Measurements from ENCODE around the gene ARHGDIA. TPM values are rescaled to one million over a fixed set of nuclear protein-coding genes. Genes with fewer than 3 reads are reported as not detected.

ARHGDIA gene
- total RNA-seq, 1 donor from 2014 or later = 43.3 TPM

- H3K9me3 ChIP-seq (ENCODE audit: control insufficient read depth in 3 of 3, low read length in 3 of 3) = no peaks in the 10 kb centered on the region
- H3K9ac ChIP-seq (ENCODE audit: low read depth in 1 of 3, low read length in 3 of 3) = no peak overlapping the region
- H3K4me3 ChIP-seq (ENCODE audit: low read length in 3 of 3) = no peak overlapping the region
- H3K27me3 ChIP-seq (ENCODE audit: control insufficient read depth in 3 of 3, insufficient read depth in 3 of 3, low read length in 3 of 3) = no peaks in the 10 kb centered on the region
- H3K4me1 ChIP-seq (ENCODE audit: control insufficient read depth in 3 of 3, insufficient read depth in 3 of 3, low read length in 3 of 3) = peaks cover 23 to 52% (median 24%) of the 10 kb centered on the region in 3 donors
- peaks cover 38 to 41% (median 39%) of the 10 kb centered on the region in 3 donors for H3K36me3 ChIP-seq (ENCODE audit: control insufficient read depth in 3 of 3, insufficient read depth in 3 of 3, low read length in 3 of 3)
- no peak overlapping the region for H3K27ac ChIP-seq (ENCODE audit: low read depth, low read length)
Measured at GRCh38 chr17:81912441-81913309, 41.5 kb upstream of the ARHGDIA start.

DNA sequence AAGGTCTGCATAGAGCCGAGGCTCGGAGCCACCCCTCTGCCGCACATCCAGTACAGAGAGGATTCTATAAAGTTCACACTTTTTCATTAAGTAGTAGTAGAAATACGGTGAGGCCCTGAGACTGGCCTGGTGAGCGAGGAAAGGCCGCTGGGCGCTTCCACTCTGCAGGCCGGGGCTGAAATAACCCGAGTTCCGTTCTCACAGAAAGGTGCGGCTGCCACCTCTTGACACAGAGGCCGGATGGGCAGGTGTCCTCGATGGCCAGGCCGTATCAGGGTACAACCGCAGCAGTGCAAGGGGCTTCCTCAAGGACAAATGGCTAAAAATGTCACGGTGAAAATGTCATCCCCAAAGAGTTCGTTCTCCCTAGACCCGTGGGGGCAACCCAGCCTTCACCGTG is 40.8 kb upstream of the ARHGDIA start:
- Histone ChIP-seq H3K27me3 (ENCODE audit: control insufficient read depth in 3 of 3, insufficient read depth in 3 of 3, low read length in 3 of 3) (no peaks in the 10 kb centered on the region), H3K36me3 (ENCODE audit: control insufficient read depth in 3 of 3, insufficient read depth in 3 of 3, low read length in 3 of 3) (peaks cover 39 to 41% (median 39%) of the 10 kb centered on the region in 3 donors), H3K9me3 (ENCODE audit: control insufficient read depth in 3 of 3, low read length in 3 of 3) (no peaks in the 10 kb centered on the region), H3K4me3 (ENCODE audit: low read length in 3 of 3) (peak overlapping the region in 1 of 3 donors; percentile 49), H3K4me1 (ENCODE audit: control insufficient read depth in 3 of 3, insufficient read depth in 3 of 3, low read length in 3 of 3) (peaks cover 22 to 54% (median 25%) of the 10 kb centered on the region in 3 donors), H3K9ac (ENCODE audit: low read depth in 1 of 3, low read length in 3 of 3) (peak overlapping the region in 1 of 3 donors; percentile 50), H3K27ac (ENCODE audit: low read depth, low read length) (peak overlapping the region; percentile 65)

DNA sequence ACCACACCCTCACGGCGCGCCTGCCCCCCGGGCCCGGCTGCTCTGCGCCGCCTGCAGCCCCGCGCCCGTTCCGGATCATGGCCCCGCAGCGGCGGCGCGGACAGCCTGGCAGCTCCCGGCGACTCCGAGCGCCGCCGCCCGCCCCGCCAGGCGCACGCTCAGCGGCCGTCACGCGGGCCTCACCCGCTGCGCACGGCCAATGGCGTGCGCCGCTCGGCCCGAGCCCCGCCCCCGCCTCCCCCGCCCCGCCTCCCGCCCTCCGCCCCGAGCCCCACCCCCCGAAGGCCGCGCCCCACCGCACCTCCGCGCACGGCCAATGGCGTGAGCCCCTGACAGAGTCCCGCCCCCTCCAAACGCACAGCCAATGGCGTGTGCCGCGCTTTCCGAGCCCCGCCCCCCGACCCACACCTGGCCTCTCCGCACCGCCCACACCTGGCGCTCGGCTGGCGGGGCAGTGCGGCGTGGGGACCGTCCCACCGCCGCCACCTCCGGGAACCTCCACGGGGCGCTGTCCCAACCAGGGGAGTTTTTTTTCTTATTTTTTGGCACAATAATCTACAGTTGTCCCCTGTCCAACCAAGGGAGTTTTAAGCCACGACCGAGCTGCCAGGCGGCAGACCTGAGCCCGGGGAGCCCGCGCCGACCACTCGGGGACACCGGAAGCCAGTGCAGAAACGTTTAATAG is 40.3 kb upstream of the ARHGDIA start, which contains the start of gene PCYT2:
Gene PCYT2, minus strand, starts transcription at position 123 of the 685 bp plus-strand sequence. Its CDS starts 44 bp downstream, at position 79.
- no peaks in the 10 kb centered on the region for H3K27me3 ChIP-seq (ENCODE audit: control insufficient read depth in 3 of 3, insufficient read depth in 3 of 3, low read length in 3 of 3)
- H3K4me3 ChIP-seq (ENCODE audit: low read length in 3 of 3) = peak within 1 kb of the TSS; percentile 67 to 84 (median 83)
- H3K36me3 ChIP-seq (ENCODE audit: control insufficient read depth in 3 of 3, insufficient read depth in 3 of 3, low read length in 3 of 3) = peaks cover 39 to 41% (median 41%) of the 10 kb centered on the region in 3 donors
- H3K4me1 ChIP-seq (ENCODE audit: control insufficient read depth in 3 of 3, insufficient read depth in 3 of 3, low read length in 3 of 3) = peaks cover 22 to 56% (median 25%) of the 10 kb centered on the region in 3 donors
- no peaks in the 10 kb centered on the region for H3K9me3 ChIP-seq (ENCODE audit: control insufficient read depth in 3 of 3, low read length in 3 of 3)
- peak within 1 kb of the TSS; percentile 65 to 83 (median 71) for H3K9ac ChIP-seq (ENCODE audit: low read depth in 1 of 3, low read length in 3 of 3)
- H3K27ac ChIP-seq (ENCODE audit: low read depth, low read length) = peak within 1 kb of the TSS; percentile 65

DNA sequence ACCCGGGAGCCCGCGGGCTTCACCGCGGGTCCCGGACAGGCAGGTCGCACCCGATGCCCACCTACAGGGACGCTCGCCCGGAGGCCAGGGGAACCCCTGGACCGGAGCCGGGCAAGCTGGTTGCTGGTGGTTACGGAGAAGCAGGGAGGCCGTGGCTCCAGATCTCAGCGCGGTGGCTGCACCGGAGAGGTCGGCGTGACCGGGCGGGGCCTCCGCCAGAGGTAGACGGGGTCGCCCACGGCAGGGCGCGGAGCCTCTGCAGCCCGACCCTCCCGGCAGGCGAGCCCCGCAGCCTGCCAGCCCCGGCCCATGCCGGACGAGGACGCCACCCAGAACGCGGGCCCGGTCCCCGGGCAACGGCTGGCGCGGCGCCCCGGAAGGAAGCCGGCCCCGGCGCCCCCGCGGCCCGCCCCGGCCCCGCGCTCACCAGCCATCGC is 39.7 kb upstream of the ARHGDIA start:
- Histone ChIP-seq H3K9me3 (ENCODE audit: control insufficient read depth in 3 of 3, low read length in 3 of 3) (no peaks in the 10 kb centered on the region), H3K9ac (ENCODE audit: low read depth in 1 of 3, low read length in 3 of 3) (peak overlapping the region; percentile 65 to 83 (median 71)), H3K36me3 (ENCODE audit: control insufficient read depth in 3 of 3, insufficient read depth in 3 of 3, low read length in 3 of 3) (peaks cover 38 to 45% (median 39%) of the 10 kb centered on the region in 3 donors), H3K27ac (ENCODE audit: low read depth, low read length) (no peak overlapping the region), H3K4me3 (ENCODE audit: low read length in 3 of 3) (peak overlapping the region; percentile 67 to 84 (median 83)), H3K4me1 (ENCODE audit: control insufficient read depth in 3 of 3, insufficient read depth in 3 of 3, low read length in 3 of 3) (peaks cover 22 to 53% (median 25%) of the 10 kb centered on the region in 3 donors), H3K27me3 (ENCODE audit: control insufficient read depth in 3 of 3, insufficient read depth in 3 of 3, low read length in 3 of 3) (no peaks in the 10 kb centered on the region)

GRCh38 chr17:81909966-81910839 is 39.1 kb upstream of the ARHGDIA start:
- no peaks in the 10 kb centered on the region for H3K9me3 ChIP-seq (ENCODE audit: control insufficient read depth in 3 of 3, low read length in 3 of 3)
- no peak overlapping the region for H3K27ac ChIP-seq (ENCODE audit: low read depth, low read length)
- H3K36me3 ChIP-seq (ENCODE audit: control insufficient read depth in 3 of 3, insufficient read depth in 3 of 3, low read length in 3 of 3) = peaks cover 31 to 40% (median 33%) of the 10 kb centered on the region in 3 donors
- no peaks in the 10 kb centered on the region for H3K27me3 ChIP-seq (ENCODE audit: control insufficient read depth in 3 of 3, insufficient read depth in 3 of 3, low read length in 3 of 3)
- H3K4me3 ChIP-seq (ENCODE audit: low read length in 3 of 3) = peak overlapping the region; percentile 67 to 84 (median 83)
- peak overlapping the region; percentile 65 to 83 (median 71) for H3K9ac ChIP-seq (ENCODE audit: low read depth in 1 of 3, low read length in 3 of 3)
- H3K4me1 ChIP-seq (ENCODE audit: control insufficient read depth in 3 of 3, insufficient read depth in 3 of 3, low read length in 3 of 3) = peaks cover 22 to 46% (median 25%) of the 10 kb centered on the region in 3 donors

DNA sequence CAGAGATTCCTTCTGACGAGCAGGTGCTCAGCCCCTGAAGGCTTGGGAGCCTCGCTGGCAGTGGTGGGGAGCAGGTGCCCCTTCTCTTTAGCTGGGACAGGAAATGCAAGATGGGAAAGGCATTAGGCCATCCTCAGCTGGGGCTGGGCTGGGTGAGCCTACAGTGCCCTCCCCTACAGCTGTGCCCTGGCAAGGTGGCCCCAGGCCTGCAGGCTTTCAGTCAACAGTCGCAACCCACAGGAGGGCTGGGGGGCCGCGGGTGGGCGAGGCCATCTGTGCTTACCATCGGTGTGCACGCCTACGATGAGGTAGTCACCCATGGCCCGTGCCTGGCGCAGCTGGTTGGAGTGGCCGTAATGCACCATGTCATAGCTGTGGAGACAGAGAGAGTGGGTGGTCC is 38.1 kb upstream of the ARHGDIA start:
- no peaks in the 10 kb centered on the region for H3K9me3 ChIP-seq (ENCODE audit: control insufficient read depth in 3 of 3, low read length in 3 of 3)
- H3K27me3 ChIP-seq (ENCODE audit: control insufficient read depth in 3 of 3, insufficient read depth in 3 of 3, low read length in 3 of 3) = no peaks in the 10 kb centered on the region
- H3K9ac ChIP-seq (ENCODE audit: low read depth in 1 of 3, low read length in 3 of 3) = peak overlapping the region in 1 of 3 donors; percentile 8
- peaks cover 22 to 44% (median 25%) of the 10 kb centered on the region in 3 donors for H3K4me1 ChIP-seq (ENCODE audit: control insufficient read depth in 3 of 3, insufficient read depth in 3 of 3, low read length in 3 of 3)
- peaks cover 21 to 40% (median 30%) of the 10 kb centered on the region in 3 donors for H3K36me3 ChIP-seq (ENCODE audit: control insufficient read depth in 3 of 3, insufficient read depth in 3 of 3, low read length in 3 of 3)
- H3K4me3 ChIP-seq (ENCODE audit: low read length in 3 of 3) = no peak overlapping the region
- H3K27ac ChIP-seq (ENCODE audit: low read depth, low read length) = no peak overlapping the region

GRCh38 chr17:81908793-81909192 is 37.7 kb upstream of the ARHGDIA start:
- no peaks in the 10 kb centered on the region for H3K9me3 ChIP-seq (ENCODE audit: control insufficient read depth in 3 of 3, low read length in 3 of 3)
- no peaks in the 10 kb centered on the region for H3K27me3 ChIP-seq (ENCODE audit: control insufficient read depth in 3 of 3, insufficient read depth in 3 of 3, low read length in 3 of 3)
- no peak overlapping the region for H3K27ac ChIP-seq (ENCODE audit: low read depth, low read length)
- peaks cover 21 to 40% (median 27%) of the 10 kb centered on the region in 3 donors for H3K36me3 ChIP-seq (ENCODE audit: control insufficient read depth in 3 of 3, insufficient read depth in 3 of 3, low read length in 3 of 3)
- peak overlapping the region in 1 of 3 donors; percentile 16 for H3K9ac ChIP-seq (ENCODE audit: low read depth in 1 of 3, low read length in 3 of 3)
- H3K4me1 ChIP-seq (ENCODE audit: control insufficient read depth in 3 of 3, insufficient read depth in 3 of 3, low read length in 3 of 3) = peaks cover 22 to 44% (median 25%) of the 10 kb centered on the region in 3 donors
- no peak overlapping the region for H3K4me3 ChIP-seq (ENCODE audit: low read length in 3 of 3)

GRCh38 chr17:81907219-81908145 is 36.3 kb upstream of the ARHGDIA start:
- Histone ChIP-seq H3K36me3 (ENCODE audit: control insufficient read depth in 3 of 3, insufficient read depth in 3 of 3, low read length in 3 of 3) (peaks cover 9 to 29% (median 14%) of the 10 kb centered on the region in 3 donors), H3K27ac (ENCODE audit: low read depth, low read length) (peak overlapping the region; percentile 44)

More at GRCh38 chr17:81907219-81908145, 36.3 kb upstream of the ARHGDIA start:
- H3K27me3 ChIP-seq (ENCODE audit: control insufficient read depth in 3 of 3, insufficient read depth in 3 of 3, low read length in 3 of 3) = no peaks in the 10 kb centered on the region
- H3K4me1 ChIP-seq (ENCODE audit: control insufficient read depth in 3 of 3, insufficient read depth in 3 of 3, low read length in 3 of 3) = peaks cover 22 to 44% (median 27%) of the 10 kb centered on the region in 3 donors
- no peaks in the 10 kb centered on the region for H3K9me3 ChIP-seq (ENCODE audit: control insufficient read depth in 3 of 3, low read length in 3 of 3)
- peak overlapping the region in 1 of 3 donors; percentile 54 for H3K9ac ChIP-seq (ENCODE audit: low read depth in 1 of 3, low read length in 3 of 3)
- peak overlapping the region in 1 of 3 donors; percentile 26 for H3K4me3 ChIP-seq (ENCODE audit: low read length in 3 of 3)

All from skeletal muscle tissue (tissue), 4 donors.